Endothelial cell of coronary artery (primary cell): Measurements from ENCODE around the gene FGF18. TPM values are rescaled to one million over a fixed set of nuclear protein-coding genes. Genes with fewer than 3 reads are reported as not detected.

Source experiments
- total RNA-seq: library from RNA; depleted of rRNA; stranded (reverse); fragments of >200 nt; gene quantifications from 2 replicates; pipeline ENCODE4 v1.2.3, GENCODE V29; 2014

FGF18 gene
- total RNA-seq, result 0.09 TPM in 1 of 2 replicates, not detected in the other

DNA sequence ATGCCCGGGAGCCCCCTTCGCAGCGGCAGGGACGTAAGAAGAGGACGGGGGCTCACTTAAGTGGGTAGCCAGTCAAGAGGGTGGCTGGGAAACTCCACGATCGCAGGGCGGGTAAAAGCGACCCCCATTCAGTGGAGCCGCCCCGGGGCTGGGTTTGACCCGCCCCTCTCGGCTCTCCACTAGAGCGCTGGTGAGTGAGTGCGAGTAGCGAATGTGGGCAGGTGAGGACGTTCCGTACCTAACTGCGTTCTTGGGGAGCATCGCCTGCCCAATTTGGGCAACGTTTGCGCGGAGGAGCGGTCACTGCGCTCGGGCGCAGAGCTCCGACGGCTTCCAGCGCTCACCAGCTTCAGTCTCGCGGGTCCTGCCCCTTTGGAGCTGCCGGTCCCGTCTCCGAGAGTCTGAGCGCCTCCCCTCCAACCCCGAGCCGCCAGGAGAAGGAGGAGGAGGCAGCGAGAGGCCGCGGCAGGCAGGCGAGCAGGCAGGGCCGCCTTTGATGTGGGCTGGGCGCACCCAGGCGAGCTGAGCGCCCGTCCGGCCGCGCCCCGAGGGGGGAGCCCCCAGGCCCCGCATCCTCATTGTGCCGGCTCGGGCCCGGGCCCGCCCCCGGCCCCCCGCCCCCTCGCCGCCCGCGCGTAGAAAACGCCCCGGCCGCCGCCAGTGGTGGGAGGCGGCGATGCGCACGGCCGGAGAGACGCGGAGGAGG is at the start of gene FGF18:
Gene FGF18 (plus strand): TSS at position 666 of the 706 bp plus-strand sequence. CDS start 553 bp downstream, outside the sequence.

DNA sequence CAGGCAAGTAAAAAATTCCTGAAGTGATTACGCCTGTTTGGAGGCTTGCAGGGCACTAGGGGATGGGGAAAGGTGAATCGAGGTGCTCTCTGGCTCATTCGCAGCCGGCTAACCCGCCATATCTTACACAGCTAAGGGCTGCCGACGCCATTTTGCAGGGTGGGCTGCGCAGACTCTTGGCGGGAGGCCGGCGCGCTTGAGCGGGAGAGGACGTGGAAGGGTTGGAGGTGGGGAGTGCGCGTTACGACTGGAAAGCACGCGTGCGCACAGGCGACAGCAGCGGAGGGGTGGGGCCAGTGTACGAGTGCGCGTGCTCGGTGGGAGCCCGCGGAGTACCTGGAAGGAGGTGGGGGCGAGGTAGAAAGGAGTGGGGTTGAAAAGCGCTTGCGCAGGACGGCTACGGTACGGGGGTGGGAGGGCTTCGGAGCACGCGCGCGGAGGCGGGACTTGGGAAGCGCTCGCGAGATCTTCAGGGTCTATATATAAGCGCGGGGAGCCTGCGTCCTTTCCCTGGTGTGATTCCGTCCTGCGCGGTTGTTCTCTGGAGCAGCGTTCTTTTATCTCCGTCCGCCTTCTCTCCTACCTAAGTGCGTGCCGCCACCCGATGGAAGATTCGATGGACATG is 32.0 kb upstream of the FGF18 start, which contains the start of gene NPM1:
Gene NPM1 (plus strand): TSS at position 505 of the 625 bp plus-strand sequence. CDS start 100 bp downstream, at position 605.

Other genes with a start within 250 kb of the FGF18 start
- not detected in 2 replicates for gene TLX3, start 110.4 kb upstream of the FGF18 start, total RNA-seq
- 1,513 and 1,659 TPM in 2 replicates for gene NPM1, start 31.8 kb upstream of the FGF18 start, total RNA-seq